Esophagus muscularis mucosa (tissue), 4 donors: ENCODE data around the gene KAZN.

ENCODE experiments used
- EP300 ChIP-seq: sonication (generic); formaldehyde crosslinking; IDR thresholded peaks from one replicate; pipeline ENCODE4 v1.6.1; 2017; ENCODE audit warnings: antibody characterized with exemption
- POLR2A ChIP-seq: fragments of 450-650 bp; IDR thresholded peaks from one replicate; pipeline ENCODE4 v1.6.1; 2017; ENCODE audit warnings: antibody characterized with exemption, moderate library complexity, mild to moderate bottlenecking, low read depth
- POLR2AphosphoS5 ChIP-seq, 2 donors: sonication (generic); formaldehyde crosslinking; IDR thresholded peaks; one replicate each; pipeline ENCODE4 v1.6.1; 2017; ENCODE audit warnings: antibody characterized with exemption in 2 of 2
- TF ChIP-seq, protein P1 (sequence below), 3 experiments: fragments of 200-600 bp in 2 of 3; fragments of 450-650 bp in 1 of 3; sonication (generic) in 2 of 3; IDR thresholded peaks; one replicate each; pipeline ENCODE4 v1.5.1; 2017 to 2019; ENCODE audit warnings: antibody characterized with exemption in 3 of 3, mild to moderate bottlenecking in 2 of 3, moderate library complexity in 1 of 3

DNA sequence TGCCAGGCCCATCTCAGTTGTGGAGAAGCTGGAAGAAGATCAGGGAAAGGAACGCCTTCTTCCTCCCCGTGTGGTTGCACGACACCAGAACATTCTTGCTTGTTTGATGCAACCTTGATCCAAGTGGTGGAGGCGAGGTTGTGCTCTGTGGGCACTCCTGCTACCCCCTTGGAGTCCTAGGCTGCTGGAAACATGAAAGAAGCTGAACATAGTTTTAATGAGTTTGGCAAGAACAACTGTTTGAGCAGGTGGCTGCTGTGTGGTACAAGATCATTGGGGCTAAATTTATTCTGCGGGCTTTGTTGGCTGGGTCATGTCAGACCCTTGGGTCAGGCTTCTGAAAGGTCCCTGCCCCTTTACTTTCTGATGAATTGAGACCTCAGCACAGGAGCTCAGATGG is 5.9 kb downstream of the KAZN start:
- TF ChIP-seq POLR2A (no peak), POLR2AphosphoS5 (IDR thresholded peaks at IDR 0.05) (no peak), EP300 (no peak)
- TF ChIP-seq, protein P1, sequence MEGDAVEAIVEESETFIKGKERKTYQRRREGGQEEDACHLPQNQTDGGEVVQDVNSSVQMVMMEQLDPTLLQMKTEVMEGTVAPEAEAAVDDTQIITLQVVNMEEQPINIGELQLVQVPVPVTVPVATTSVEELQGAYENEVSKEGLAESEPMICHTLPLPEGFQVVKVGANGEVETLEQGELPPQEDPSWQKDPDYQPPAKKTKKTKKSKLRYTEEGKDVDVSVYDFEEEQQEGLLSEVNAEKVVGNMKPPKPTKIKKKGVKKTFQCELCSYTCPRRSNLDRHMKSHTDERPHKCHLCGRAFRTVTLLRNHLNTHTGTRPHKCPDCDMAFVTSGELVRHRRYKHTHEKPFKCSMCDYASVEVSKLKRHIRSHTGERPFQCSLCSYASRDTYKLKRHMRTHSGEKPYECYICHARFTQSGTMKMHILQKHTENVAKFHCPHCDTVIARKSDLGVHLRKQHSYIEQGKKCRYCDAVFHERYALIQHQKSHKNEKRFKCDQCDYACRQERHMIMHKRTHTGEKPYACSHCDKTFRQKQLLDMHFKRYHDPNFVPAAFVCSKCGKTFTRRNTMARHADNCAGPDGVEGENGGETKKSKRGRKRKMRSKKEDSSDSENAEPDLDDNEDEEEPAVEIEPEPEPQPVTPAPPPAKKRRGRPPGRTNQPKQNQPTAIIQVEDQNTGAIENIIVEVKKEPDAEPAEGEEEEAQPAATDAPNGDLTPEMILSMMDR (IDR thresholded peaks at IDR 0.05): no peak
